ENCODE data around the gene GPSM1.

GRCh38 chr9:136299541-136299940 is 27.8 kb upstream of the GPSM1 start:
- no peak for TF ChIP-seq CTCF (IDR thresholded peaks at IDR 0.05)
- no peak for TF ChIP-seq EZH2 (IDR thresholded peaks at IDR 0.05; ENCODE audit: borderline replicate concordance, insufficient read depth, low read depth, low read length, poor library complexity, severe bottlenecking)

Data from B cell (primary cell).